HCT116 (cell line): ENCODE data around the gene CDH4. TPM values are rescaled to one million over a fixed set of nuclear protein-coding genes. Genes with fewer than 3 reads are reported as not detected.

ENCODE experiments used
- ATAC-seq: fragments of 200-7000 bp; cut with Tn5 transposase; 2 replicates; pipeline ENCODE4 v1.9.1; 2020; ENCODE audit warnings: mild to moderate bottlenecking, moderate library complexity
- BruUV-seq: library from RNA; stranded (reverse); fragments of 400-500 nt; replicated peaks from 2 replicates; lab custom pipeline; 2021; lab: Mats Ljungman, UMichigan
- CTCF ChIA-PET: fragments of 300-600 bp; sonication (Branson Sonifier 250); formaldehyde crosslinking; loops from one replicate; lab custom pipeline; 2021; ENCODE audit warnings: antibody characterized with exemption; lab: Charles Lee
- POLR2A ChIA-PET: fragments of 300-600, 350-600 bp; sonication (Branson Sonifier 250); formaldehyde crosslinking; loops from one replicate; lab custom pipeline; 2021; ENCODE audit warnings: antibody characterized with exemption; lab: Charles Lee
- RAD21 ChIA-PET, 2 experiments: fragments of 300-600 bp; sonication (Branson Sonifier 250); formaldehyde crosslinking; loops; one replicate each; lab custom pipeline; 2023; ENCODE audit warnings: low total read pairs in 2 of 2; ENCODE audit not compliant: uncharacterized antibody in 2 of 2, unreplicated experiment in 2 of 2, low non-redundant PET in 1 of 2; lab: Charles Lee
- DNase-seq: peaks from one replicate; pipeline ENCODE4 v3.0.0-alpha.2; 2010; ENCODE audit warnings: low read depth, low spot score
- H2AFZ ChIP-seq: fragments of 200-600 bp; shearing (Covaris generic), sonication (generic); 2 replicates; pipeline ENCODE4 v1.6.1; 2017; ENCODE audit warnings: low read depth, mixed run types, mixed read lengths, antibody characterized with exemption, low read length; ENCODE audit not compliant: poor library complexity, severe bottlenecking
- H3K27ac ChIP-seq: 2 replicates; pipeline ENCODE4 v1.5.1; 2012; ENCODE audit warnings: low read depth, low read length
- H3K27me3 ChIP-seq: fragments of 200-600 bp; sonication (generic); 2 replicates; pipeline ENCODE4 v1.6.1; 2016; ENCODE audit warnings: mixed run types, low read length, mixed read lengths; ENCODE audit not compliant: insufficient read depth
- H3K36me3 ChIP-seq, 2 experiments: fragments of 200-500 bp in 1 of 2; fragments of 200-600 bp in 1 of 2; sonication (Bioruptor generic) in 1 of 2; sonication (generic) in 1 of 2; 2 replicates each; pipeline versions ENCODE4 v1.5.1 to v1.6.1; 2014 to 2016; ENCODE audit warnings: low read length in 2 of 2, inconsistent platforms in 1 of 2, mixed read lengths in 1 of 2, mixed run types in 1 of 2; ENCODE audit not compliant: insufficient read depth in 2 of 2, control insufficient read depth in 1 of 2
- H3K4me1 ChIP-seq, 2 experiments: fragments of 200-600 bp in 1 of 2; sonication (generic) in 1 of 2; 2 replicates each; pipeline versions ENCODE4 v1.5.1 to v1.6.1; 2012 to 2017; ENCODE audit warnings: low read length in 2 of 2, inconsistent platforms in 1 of 2, mild to moderate bottlenecking in 1 of 2, mixed read lengths in 1 of 2, mixed run types in 1 of 2, moderate library complexity in 1 of 2; ENCODE audit not compliant: insufficient read depth in 2 of 2, control insufficient read depth in 1 of 2
- H3K4me2 ChIP-seq: fragments of 200-600 bp; sonication (generic); 2 replicates; pipeline ENCODE4 v1.6.1; 2017; ENCODE audit warnings: mixed run types, low read length, mixed read lengths
- H3K4me3 ChIP-seq, 2 experiments: fragments of 200-600 bp in 1 of 2; sonication (generic) in 1 of 2; replicated peaks in 1 of 2; 2 replicates each; pipeline ENCODE4 v1.5.1; 2011 to 2016; ENCODE audit warnings: low read length in 2 of 2, control low read depth in 1 of 2, low read depth in 1 of 2, mild to moderate bottlenecking in 1 of 2, mixed read lengths in 1 of 2, mixed run types in 1 of 2
- H3K79me2 ChIP-seq: fragments of 200-600 bp; sonication (generic); 2 replicates; pipeline ENCODE4 v1.6.1; 2017; ENCODE audit warnings: mild to moderate bottlenecking, mixed run types, low read length, moderate library complexity, mixed read lengths; ENCODE audit not compliant: insufficient read depth
- H3K9ac ChIP-seq: fragments of 200-600 bp; sonication (generic); 2 replicates; pipeline ENCODE4 v1.6.1; 2016; ENCODE audit warnings: low read length, mixed read lengths
- H3K9me2 ChIP-seq: fragments of 200-600 bp; sonication (generic), shearing (Covaris generic); 2 replicates; pipeline ENCODE4 v1.6.1; 2017; ENCODE audit warnings: mixed run types, mild to moderate bottlenecking, moderate library complexity; ENCODE audit not compliant: insufficient read depth
- H3K9me3 ChIP-seq, 2 experiments: fragments of 200-500 bp in 1 of 2; fragments of 200-600 bp in 1 of 2; sonication (Bioruptor generic) in 1 of 2; sonication (generic) in 1 of 2; 2 replicates each; pipeline ENCODE4 v1.6.1; 2014 to 2017; ENCODE audit warnings: low read length in 2 of 2, mixed read lengths in 2 of 2, inconsistent platforms in 1 of 2, low read depth in 1 of 2, mild to moderate bottlenecking in 1 of 2, mixed run types in 1 of 2, moderate library complexity in 1 of 2; ENCODE audit not compliant: control insufficient read depth in 1 of 2, insufficient read depth in 1 of 2
- H4K20me1 ChIP-seq: fragments of 200-600 bp; sonication (generic), shearing (Covaris generic); 2 replicates; pipeline ENCODE4 v1.6.1; 2017; ENCODE audit warnings: mixed run types, mild to moderate bottlenecking, moderate library complexity; ENCODE audit not compliant: insufficient read depth
- CBX3 ChIP-seq: IDR thresholded peaks from 2 replicates; pipeline ENCODE4 v1.6.1; 2012; ENCODE audit warnings: low read depth
- CEBPB ChIP-seq: IDR thresholded peaks from 2 replicates; pipeline ENCODE4 v1.6.1; 2012; ENCODE audit warnings: low read depth
- EGR1 ChIP-seq: IDR thresholded peaks from 2 replicates; pipeline ENCODE4 v1.6.1; 2012; ENCODE audit warnings: low read depth
- ELF1 ChIP-seq: IDR thresholded peaks from 2 replicates; pipeline ENCODE4 v1.6.1; 2012; ENCODE audit warnings: low read depth, borderline replicate concordance
- EZH2phosphoT487 ChIP-seq: fragments of 200-600 bp; IDR thresholded peaks from 2 replicates; pipeline ENCODE4 v1.6.1; 2018; ENCODE audit warnings: antibody characterized with exemption, borderline replicate concordance
- FOSL1 ChIP-seq: IDR thresholded peaks from 2 replicates; pipeline ENCODE4 v1.6.1; 2012; ENCODE audit warnings: low read depth
- JUND ChIP-seq: IDR thresholded peaks from 2 replicates; pipeline ENCODE4 v1.6.1; 2012
- POLR2A ChIP-seq: IDR thresholded peaks from 2 replicates; pipeline ENCODE4 v1.7.0; 2011; ENCODE audit warnings: borderline replicate concordance; ENCODE audit not compliant: insufficient read depth, insufficient read length; ENCODE audit errors: extremely low read depth
- POLR2AphosphoS5 ChIP-seq: IDR thresholded peaks from 2 replicates; pipeline ENCODE4 v1.6.1; 2011; ENCODE audit warnings: mild to moderate bottlenecking, low read depth, low read length, moderate library complexity
- RAD21 ChIP-seq: IDR thresholded peaks from 2 replicates; pipeline ENCODE4 v1.6.1; 2012; ENCODE audit warnings: low read depth, mild to moderate bottlenecking
- SIN3A ChIP-seq: IDR thresholded peaks from 2 replicates; pipeline ENCODE4 v1.6.1; 2012; ENCODE audit warnings: low read depth
- SRF ChIP-seq: IDR thresholded peaks from 2 replicates; pipeline ENCODE4 v1.6.1; 2012; ENCODE audit warnings: low read depth
- TCF7L2 ChIP-seq: IDR thresholded peaks from 2 replicates; pipeline ENCODE4 v1.7.0; 2011; ENCODE audit warnings: borderline replicate concordance, inconsistent platforms; ENCODE audit not compliant: insufficient read depth, insufficient read length; ENCODE audit errors: extremely low read depth
- YY1 ChIP-seq: IDR thresholded peaks from 2 replicates; pipeline ENCODE4 v1.6.1; 2011; ENCODE audit warnings: low read length, low read depth, moderate library complexity, mild to moderate bottlenecking; ENCODE audit not compliant: insufficient replicate concordance; ENCODE audit errors: extremely low read depth
- ZFX ChIP-seq: fragments of 450-650 bp; IDR thresholded peaks from 2 replicates; pipeline ENCODE4 v1.6.1; 2017
- ZNF274 ChIP-seq: fragments of 200-500 bp; sonication (Bioruptor generic); IDR thresholded peaks from 2 replicates; pipeline ENCODE4 v1.6.1; 2014; ENCODE audit warnings: mild to moderate bottlenecking, low read depth, low read length, inconsistent platforms
- intact Hi-C: fragments of 100-400 bp; cut with micrococcal nuclease; formaldehyde crosslinking; loops from 2 replicates; pipeline ENCODE4 v1.10.0; 2022
- total RNA-seq: library from RNA; stranded (reverse); gene quantifications from one replicate; pipeline ENCODE4 v1.2.1, GENCODE V29; 2021; ENCODE audit not compliant: unreplicated experiment
- TF ChIP-seq, protein P1 (sequence below): IDR thresholded peaks from 2 replicates; pipeline ENCODE4 v1.6.1; 2012
- TF ChIP-seq, protein P2 (sequence below): IDR thresholded peaks from 2 replicates; pipeline ENCODE4 v1.6.1; 2012; ENCODE audit warnings: low read depth
- TF ChIP-seq, protein P3 (sequence below), 3 experiments: fragments of 200-600 bp in 1 of 3; sonication (generic) in 1 of 3; IDR thresholded peaks in 2 of 3; conservative IDR thresholded peaks in 1 of 3; 2 replicates each; pipeline ENCODE4 v1.5.1; 2012 to 2017; ENCODE audit warnings: low read depth in 2 of 3, low read length in 2 of 3, antibody characterized with exemption in 1 of 3, borderline replicate concordance in 1 of 3, control low read depth in 1 of 3, mild to moderate bottlenecking in 1 of 3, mixed read lengths in 1 of 3, mixed run types in 1 of 3, moderate library complexity in 1 of 3; ENCODE audit not compliant: insufficient read depth in 1 of 3

CDH4 gene
- total RNA-seq, 1 experiment from 2014 or later = not detected

DNA sequence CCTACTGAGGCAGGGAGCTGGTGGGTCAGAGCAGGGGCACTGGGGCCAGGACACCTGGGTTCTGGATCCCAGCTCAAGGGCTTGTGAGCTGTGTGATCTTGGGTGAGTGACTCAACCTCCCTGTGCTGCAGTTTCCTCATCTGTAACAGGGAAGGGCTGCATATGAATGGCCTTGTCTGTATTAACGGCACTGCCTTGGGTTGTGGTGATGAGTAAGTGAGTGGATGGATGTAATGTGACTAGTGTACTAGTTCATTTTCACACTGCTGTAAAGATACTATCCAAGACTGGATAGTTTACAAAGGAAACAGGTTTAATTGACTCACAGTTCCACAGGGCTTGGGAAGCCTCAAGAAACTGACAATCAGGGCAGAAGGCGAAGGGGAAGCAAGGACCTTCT lies 580.1 kb downstream of the CDH4 start:
- H3K4me3 ChIP-seq = no peak overlapping the region
- H3K27ac ChIP-seq = no peak overlapping the region
- peaks cover 33% of the 10 kb centered on the region for H3K27me3 ChIP-seq
- H3K4me1 ChIP-seq = no peaks in the 10 kb centered on the region
- no peak overlapping the region for H3K4me2 ChIP-seq
- TF ChIP-seq JUND = no peak
- TF ChIP-seq, protein P1, sequence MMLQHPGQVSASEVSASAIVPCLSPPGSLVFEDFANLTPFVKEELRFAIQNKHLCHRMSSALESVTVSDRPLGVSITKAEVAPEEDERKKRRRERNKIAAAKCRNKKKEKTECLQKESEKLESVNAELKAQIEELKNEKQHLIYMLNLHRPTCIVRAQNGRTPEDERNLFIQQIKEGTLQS = no peak
- TF ChIP-seq, protein P2, sequence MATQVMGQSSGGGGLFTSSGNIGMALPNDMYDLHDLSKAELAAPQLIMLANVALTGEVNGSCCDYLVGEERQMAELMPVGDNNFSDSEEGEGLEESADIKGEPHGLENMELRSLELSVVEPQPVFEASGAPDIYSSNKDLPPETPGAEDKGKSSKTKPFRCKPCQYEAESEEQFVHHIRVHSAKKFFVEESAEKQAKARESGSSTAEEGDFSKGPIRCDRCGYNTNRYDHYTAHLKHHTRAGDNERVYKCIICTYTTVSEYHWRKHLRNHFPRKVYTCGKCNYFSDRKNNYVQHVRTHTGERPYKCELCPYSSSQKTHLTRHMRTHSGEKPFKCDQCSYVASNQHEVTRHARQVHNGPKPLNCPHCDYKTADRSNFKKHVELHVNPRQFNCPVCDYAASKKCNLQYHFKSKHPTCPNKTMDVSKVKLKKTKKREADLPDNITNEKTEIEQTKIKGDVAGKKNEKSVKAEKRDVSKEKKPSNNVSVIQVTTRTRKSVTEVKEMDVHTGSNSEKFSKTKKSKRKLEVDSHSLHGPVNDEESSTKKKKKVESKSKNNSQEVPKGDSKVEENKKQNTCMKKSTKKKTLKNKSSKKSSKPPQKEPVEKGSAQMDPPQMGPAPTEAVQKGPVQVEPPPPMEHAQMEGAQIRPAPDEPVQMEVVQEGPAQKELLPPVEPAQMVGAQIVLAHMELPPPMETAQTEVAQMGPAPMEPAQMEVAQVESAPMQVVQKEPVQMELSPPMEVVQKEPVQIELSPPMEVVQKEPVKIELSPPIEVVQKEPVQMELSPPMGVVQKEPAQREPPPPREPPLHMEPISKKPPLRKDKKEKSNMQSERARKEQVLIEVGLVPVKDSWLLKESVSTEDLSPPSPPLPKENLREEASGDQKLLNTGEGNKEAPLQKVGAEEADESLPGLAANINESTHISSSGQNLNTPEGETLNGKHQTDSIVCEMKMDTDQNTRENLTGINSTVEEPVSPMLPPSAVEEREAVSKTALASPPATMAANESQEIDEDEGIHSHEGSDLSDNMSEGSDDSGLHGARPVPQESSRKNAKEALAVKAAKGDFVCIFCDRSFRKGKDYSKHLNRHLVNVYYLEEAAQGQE = no peak
- no peak for TF ChIP-seq EZH2phosphoT487
- TF ChIP-seq YY1 = no peak
- no peak for TF ChIP-seq FOSL1
- no peak for TF ChIP-seq POLR2AphosphoS5
- no peak for TF ChIP-seq SRF
- no peak for TF ChIP-seq CBX3
- TF ChIP-seq, protein P3, sequence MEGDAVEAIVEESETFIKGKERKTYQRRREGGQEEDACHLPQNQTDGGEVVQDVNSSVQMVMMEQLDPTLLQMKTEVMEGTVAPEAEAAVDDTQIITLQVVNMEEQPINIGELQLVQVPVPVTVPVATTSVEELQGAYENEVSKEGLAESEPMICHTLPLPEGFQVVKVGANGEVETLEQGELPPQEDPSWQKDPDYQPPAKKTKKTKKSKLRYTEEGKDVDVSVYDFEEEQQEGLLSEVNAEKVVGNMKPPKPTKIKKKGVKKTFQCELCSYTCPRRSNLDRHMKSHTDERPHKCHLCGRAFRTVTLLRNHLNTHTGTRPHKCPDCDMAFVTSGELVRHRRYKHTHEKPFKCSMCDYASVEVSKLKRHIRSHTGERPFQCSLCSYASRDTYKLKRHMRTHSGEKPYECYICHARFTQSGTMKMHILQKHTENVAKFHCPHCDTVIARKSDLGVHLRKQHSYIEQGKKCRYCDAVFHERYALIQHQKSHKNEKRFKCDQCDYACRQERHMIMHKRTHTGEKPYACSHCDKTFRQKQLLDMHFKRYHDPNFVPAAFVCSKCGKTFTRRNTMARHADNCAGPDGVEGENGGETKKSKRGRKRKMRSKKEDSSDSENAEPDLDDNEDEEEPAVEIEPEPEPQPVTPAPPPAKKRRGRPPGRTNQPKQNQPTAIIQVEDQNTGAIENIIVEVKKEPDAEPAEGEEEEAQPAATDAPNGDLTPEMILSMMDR (IDR thresholded peaks at IDR 0.05 in 2 of 3, conservative IDR thresholded peaks at IDR 0.05 in 1 of 3; ENCODE audit: borderline replicate concordance in 1 of 3, insufficient read depth in 1 of 3, low read depth in 2 of 3, low read length in 2 of 3) = no peak
- no peak for TF ChIP-seq EGR1
- no peak for TF ChIP-seq TCF7L2
- TF ChIP-seq SIN3A = no peak
- TF ChIP-seq ELF1 = no peak
- TF ChIP-seq ZFX = no peak
- TF ChIP-seq POLR2A = no peak
- no peak for TF ChIP-seq RAD21
- TF ChIP-seq ZNF274 = no peak
- TF ChIP-seq CEBPB = no peak
- H3K9me2 ChIP-seq = no peaks in the 10 kb centered on the region
- H3K9ac ChIP-seq = no peak overlapping the region
- ATAC-seq = no peak
- ChIA-PET RAD21 (no interaction called here), POLR2A (no interaction called here), CTCF (no interaction called here)
- no peaks in the 10 kb centered on the region for H4K20me1 ChIP-seq
- H3K36me3 ChIP-seq = no peaks in the 10 kb centered on the region
- DNase-seq = no peak
- no peak overlapping the region for H2AFZ ChIP-seq
- no peaks in the 10 kb centered on the region for H3K79me2 ChIP-seq
- no TSS peak for BruUV-seq
- no peaks in the 10 kb centered on the region for H3K9me3 ChIP-seq
- intact Hi-C loops = no loop called here
